GM12878 (cell line): ENCODE data around the gene PIP4K2A. TPM values are rescaled to one million over a fixed set of nuclear protein-coding genes. Genes with fewer than 3 reads are reported as not detected.
A peak's percentile ranks its signal among the peaks of the same experiment; 100 is the strongest.

ENCODE experiments used
- ATAC-seq: fragments of 200-7000 bp; cut with Tn5 transposase; 3 replicates; pipeline ENCODE4 v1.9.1; 2020; ENCODE audit warnings: mild to moderate bottlenecking, moderate library complexity
- BruUV-seq: library from RNA; stranded (reverse); fragments of 400-500 nt; replicated peaks from 2 replicates; lab custom pipeline; 2021; lab: Mats Ljungman, UMichigan
- CTCF ChIA-PET: fragments of 300-600 bp; sonication (Branson Sonifier 250); formaldehyde crosslinking; extraction: SDS; loops from one replicate; lab custom pipeline; 2021; ENCODE audit warnings: inconsistent platforms; lab: Yijun Ruan, JAX
- POLR2A ChIA-PET: fragments of 350-600 bp; formaldehyde crosslinking; extraction: SDS; loops from one replicate; lab custom pipeline; 2021; ENCODE audit warnings: inconsistent platforms; lab: Charles Lee
- RAD21 ChIA-PET: fragments of 300-600 bp; sonication (Branson Sonifier 250); formaldehyde crosslinking; loops from one replicate; lab custom pipeline; 2023; ENCODE audit warnings: antibody characterized with exemption; ENCODE audit not compliant: unreplicated experiment; lab: Charles Lee
- SMC1A ChIA-PET: fragments of 300-600 bp; sonication (Branson Sonifier 250); formaldehyde crosslinking; loops from one replicate; lab custom pipeline; 2023; ENCODE audit not compliant: unreplicated experiment, uncharacterized antibody; lab: Charles Lee
- DNase-seq: peaks from one replicate; pipeline ENCODE4 v3.0.0-alpha.2; 2011; ENCODE audit warnings: low read depth, low spot score
- FAIRE-seq: peaks from 3 replicates; lab custom pipeline; 2011; peaks lifted over from hg19 to GRCh38; lab: Jason Lieb, UNC
- H2AFZ ChIP-seq: 2 replicates; pipeline ENCODE4 v1.6.0; 2011; ENCODE audit warnings: low read depth, low read length, control low read depth; ENCODE audit not compliant: control insufficient read depth
- H3K27ac ChIP-seq: 2 replicates; pipeline ENCODE4 v1.5.1; 2011; ENCODE audit warnings: control low read depth; ENCODE audit not compliant: control insufficient read depth, insufficient read depth
- H3K27me3 ChIP-seq, 2 experiments: replicated peaks in 1 of 2; 2 replicates each; pipeline versions ENCODE4 v1.6.0 to v1.6.1; 2011; ENCODE audit warnings: low read length in 1 of 2; ENCODE audit not compliant: control insufficient read depth in 2 of 2, insufficient read depth in 2 of 2
- H3K36me3 ChIP-seq, 2 experiments: 2 replicates each; pipeline ENCODE4 v1.5.1; 2011; ENCODE audit warnings: low read length in 1 of 2; ENCODE audit not compliant: control insufficient read depth in 2 of 2, insufficient read depth in 2 of 2
- H3K4me1 ChIP-seq: 2 replicates; pipeline ENCODE4 v1.6.1; 2011; ENCODE audit warnings: mild to moderate bottlenecking, low read length, moderate library complexity, mixed read lengths; ENCODE audit not compliant: control insufficient read depth, insufficient read depth
- H3K4me2 ChIP-seq: 2 replicates; pipeline ENCODE4 v1.6.0; 2011; ENCODE audit warnings: control low read depth; ENCODE audit not compliant: control insufficient read depth, insufficient read depth
- H3K4me3 ChIP-seq: fragments of 200-600 bp; sonication (generic); 2 replicates; pipeline ENCODE4 v1.5.1; 2016
- H3K79me2 ChIP-seq: 2 replicates; pipeline ENCODE4 v1.6.0; 2011; ENCODE audit warnings: low read length; ENCODE audit not compliant: control insufficient read depth, insufficient read depth
- H3K9ac ChIP-seq: 2 replicates; pipeline ENCODE4 v1.8.0; 2011; ENCODE audit warnings: low read length, control low read depth, mixed read lengths; ENCODE audit not compliant: control insufficient read depth, insufficient read depth
- H3K9me3 ChIP-seq: replicated peaks from 3 replicates; pipeline ENCODE4 v1.5.1; 2011; ENCODE audit warnings: mild to moderate bottlenecking, low read length; ENCODE audit not compliant: control insufficient read depth, insufficient read depth
- H4K20me1 ChIP-seq: 2 replicates; pipeline ENCODE4 v1.6.0; 2011; ENCODE audit not compliant: control insufficient read depth, insufficient read depth
- EED ChIP-seq: sonication (generic); IDR thresholded peaks from 2 replicates; pipeline ENCODE4 v1.6.1; 2016; ENCODE audit warnings: antibody characterized with exemption, low read depth
- EGR1 ChIP-seq, 2 experiments: IDR thresholded peaks; 1 replicate in 1 of 2; 2 replicates in 1 of 2; pipeline ENCODE4 v1.6.1; 2011 to 2012; ENCODE audit warnings: low read depth in 2 of 2, low read length in 2 of 2, borderline replicate concordance in 1 of 2, mild to moderate bottlenecking in 1 of 2, moderate library complexity in 1 of 2
- ETV6 ChIP-seq, 2 experiments: fragments of 450-650 bp in 1 of 2; IDR thresholded peaks in 1 of 2; conservative IDR thresholded peaks in 1 of 2; 2 replicates each; pipeline ENCODE4 v1.6.1; 2014; ENCODE audit warnings: antibody characterized with exemption in 1 of 2, borderline replicate concordance in 1 of 2, low read depth in 1 of 2, mild to moderate bottlenecking in 1 of 2, moderate library complexity in 1 of 2
- ZZZ3 ChIP-seq: IDR thresholded peaks from 2 replicates; pipeline ENCODE4 v1.6.1; 2011; ENCODE audit warnings: low read depth; ENCODE audit not compliant: control insufficient read depth, insufficient read length
- WGBS: methylation state at CpG from one replicate; pipeline ENCODE4 v1.1.6; 2016; ENCODE audit warnings: low lambda C conversion rate; ENCODE audit not compliant: insufficient replicate concordance, insufficient coverage; ENCODE audit errors: missing lambda C conversion rate; 5-methylcytosine and 5-hydroxymethylcytosine counted together
- in situ Hi-C: fragments of 300-500 bp; cut with MboI; formaldehyde crosslinking; loops from 9 replicates; pipeline ENCODE4 v1.14.3; 2018; ENCODE audit warnings: mixed read lengths
- intact Hi-C: fragments of 100-400 bp; cut with micrococcal nuclease; formaldehyde crosslinking; loops from one replicate; pipeline ENCODE4 v1.14.2; 2022; ENCODE audit not compliant: unreplicated experiment
- polyA plus RNA-seq, 11 experiments: library from polyadenylated mRNA; depleted of rRNA in 4 of 11; unstranded in 6 of 11; stranded (reverse) in 5 of 11; fragments of >200 nt; fragmentation: Nextera tagmentation in 4 of 11; fragmentation: Illumina TruSeq in 1 of 11; extraction: Ambion mirVana in 4 of 11; extraction: Trizol in 1 of 11; gene quantifications; 1 replicate in 1 of 11; 2 replicates in 10 of 11; pipeline versions ENCODE4 v1.2.1 to v1.2.3, GENCODE V29; 2011 to 2016; ENCODE audit warnings: inconsistent platforms in 2 of 11, missing spikeins in 2 of 11, low read depth in 1 of 11
- total RNA-seq, 4 experiments: library from RNA; depleted of rRNA in 3 of 4; stranded (reverse); fragments of >200 nt in 3 of 4; fragmentation: Illumina TruSeq in 1 of 4; extraction: Trizol in 1 of 4; gene quantifications; 2 replicates each; pipeline versions ENCODE4 v1.2.1 to v1.2.3, GENCODE V29; 2013 to 2021

Gene PIP4K2A
- total and polyA plus RNA-seq, 10 of the 15 experiments (the other 5 are each of a cell fraction or from before 2014, with no cell fraction given): 54.3 to 139 (median 84.4) TPM

- DNase-seq (no peak), FAIRE-seq (no peak), ATAC-seq (no peak)
- BruUV-seq: no TSS peak
- H3K4me2 ChIP-seq: peak overlapping the region; percentile 26
- H3K9me3 ChIP-seq: no peaks in the 10 kb centered on the region
- ChIA-PET POLR2A (no interaction called here), CTCF (no interaction called here), SMC1A (interaction anchor here (0.9 to 10.4 kb wide), 2 partner anchors 14 to 31 kb away, joined by 3 to 91 read pairs; no protein-coding TSS in a partner anchor), RAD21 (interaction anchor here (1.3 kb wide), 1 partner anchor 21 kb away, joined by 3 read pairs; no protein-coding TSS in a partner anchor)
- H3K27ac ChIP-seq: peak overlapping the region; percentile 2
- 30% methylated on average over 6 of the region's 6 CpGs for WGBS
- no peak overlapping the region for H3K4me3 ChIP-seq
- H3K36me3 ChIP-seq: peaks cover 0 to 4% of the 10 kb centered on the region in 2 experiments; a peak in 1 of 4 replicates
- H4K20me1 ChIP-seq: no peaks in the 10 kb centered on the region
- intact Hi-C loops (no loop called here), in situ Hi-C loops (no loop called here)
- TF ChIP-seq EGR1 (IDR thresholded peaks at IDR 0.05; ENCODE audit: borderline replicate concordance in 1 of 2, low read depth in 2 of 2, low read length in 2 of 2) (peak in 1 of 2 experiments; percentile 44; a peak in 1 of 3 replicates), ZZZ3 (no peak), ETV6 (conservative IDR thresholded peaks at IDR 0.05 in 1 of 2, IDR thresholded peaks at IDR 0.05 in 1 of 2; ENCODE audit: borderline replicate concordance in 1 of 2, low read depth in 1 of 2) (0 out of 4 replicates have a peak, but pooled peaks of 1 of the 2 experiments have one; percentile 36), EED (peak; percentile 19; the same call in 1 of the 2 replicates)
- peaks cover 77% of the 10 kb centered on the region for H3K4me1 ChIP-seq
- no peaks in the 10 kb centered on the region for H3K27me3 ChIP-seq
- no peak overlapping the region for H3K9ac ChIP-seq
- peaks cover 94% of the 10 kb centered on the region for H3K79me2 ChIP-seq
- H2AFZ ChIP-seq: no peak overlapping the region
Measured at GRCh38 chr10:22652988-22653481, 61.3 kb downstream of the PIP4K2A start.
